NT2/D1 (cell line): ENCODE measurements around the gene CD86.

Experiments
- SUZ12 ChIP-seq: IDR thresholded peaks from 2 replicates; pipeline ENCODE4 v1.6.1; 2011; ENCODE audit not compliant: insufficient read length, insufficient read depth; ENCODE audit errors: extremely low read depth
- YY1 ChIP-seq: IDR thresholded peaks from 2 replicates; pipeline ENCODE4 v1.6.1; 2011; ENCODE audit not compliant: insufficient read length, insufficient read depth

- TF ChIP-seq YY1 (no peak), SUZ12 (no peak)
These were observed 47.2 kb downstream of the CD86 start for GRCh38 chr3:122102191-122102935.
